ENCODE measurements around the gene CAB39.
A peak's percentile ranks its signal among the peaks of the same experiment; 100 is the strongest.
"Not testable (repeated sequence)": the region's sequence is repeated elsewhere in the genome, so short reads cannot be mapped to it uniquely, and the experiment has no call there.

The CAB39 gene

GRCh38 chr2:230716588-230716987, 3.9 kb downstream of the CAB39 start:
- DNase-seq = no peak

DNA sequence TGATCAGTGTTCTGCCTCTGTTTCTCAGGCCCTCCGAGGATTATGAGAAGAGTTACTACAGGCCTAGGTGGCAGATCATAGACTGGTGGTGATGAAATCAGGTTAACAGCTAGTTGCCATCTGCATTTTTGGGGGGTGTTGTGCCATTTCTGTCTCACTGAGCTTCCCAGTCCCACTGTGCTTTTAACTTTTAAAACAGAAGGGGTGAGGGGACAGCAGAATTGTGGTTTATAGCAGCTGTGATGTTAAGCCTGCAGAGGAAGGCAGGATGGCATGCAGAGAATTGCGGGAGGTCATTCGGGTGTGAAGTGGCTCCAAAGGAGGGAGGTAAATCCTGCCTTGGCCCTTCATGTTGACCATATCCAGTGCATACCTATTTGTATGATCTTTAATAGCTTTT, 5.0 kb downstream of the CAB39 start:
- peak; percentile 30 for DNase-seq

GRCh38 chr2:230719340-230719739, 6.7 kb downstream of the CAB39 start:
- DNase-seq = no peak

DNA sequence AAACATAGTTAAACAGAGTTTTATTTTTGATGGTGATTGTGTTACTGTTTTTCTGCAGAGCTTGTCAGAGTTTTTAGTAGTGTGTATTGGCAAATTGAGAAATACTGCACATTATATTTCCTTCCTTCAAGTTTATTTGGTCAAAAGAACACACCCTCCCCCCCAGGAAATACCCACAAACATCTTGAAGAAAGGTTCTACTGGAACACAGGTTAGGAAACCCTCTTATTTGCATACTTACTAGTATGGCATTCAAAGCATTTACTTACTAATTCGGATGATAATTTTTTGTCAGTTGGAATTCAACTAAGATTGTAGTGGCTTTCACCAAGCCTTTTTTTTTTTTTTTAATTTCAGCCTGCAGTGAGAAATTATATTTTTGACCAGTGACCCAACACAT, 9.1 kb downstream of the CAB39 start:
- peak; percentile 42 for DNase-seq

DNA sequence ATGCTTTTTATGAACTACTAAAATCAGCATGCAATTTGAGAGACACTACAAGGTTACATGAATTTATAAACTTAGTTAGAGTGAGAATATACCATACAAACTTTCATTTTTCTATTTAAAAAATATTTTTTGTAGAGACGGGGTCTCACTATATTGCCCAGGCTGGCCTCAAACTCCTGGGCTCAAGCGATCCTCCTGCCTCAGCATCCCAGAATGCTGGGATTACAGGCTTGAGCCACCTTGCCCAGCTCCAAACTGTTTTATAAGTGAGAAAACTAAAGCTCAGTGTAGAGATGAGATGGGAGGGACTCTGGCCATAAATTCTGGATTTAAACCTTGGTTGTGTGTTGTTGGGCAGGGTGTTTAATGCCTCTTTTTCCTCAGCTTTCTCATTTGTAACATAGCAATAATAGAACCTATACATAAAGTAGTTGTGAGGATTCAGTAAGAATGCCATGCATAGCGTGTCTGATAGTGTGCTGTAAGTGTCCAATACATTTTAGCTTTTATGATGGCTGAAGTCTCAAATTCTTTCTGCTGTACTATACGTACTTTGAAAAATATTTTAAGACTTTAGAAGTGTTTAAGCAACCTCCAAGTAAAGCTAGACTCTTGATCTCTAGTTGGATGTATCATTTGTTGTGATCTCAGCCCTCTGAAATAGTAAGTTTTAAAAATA, 9.7 kb downstream of the CAB39 start:
- DNase-seq = no peak

DNA sequence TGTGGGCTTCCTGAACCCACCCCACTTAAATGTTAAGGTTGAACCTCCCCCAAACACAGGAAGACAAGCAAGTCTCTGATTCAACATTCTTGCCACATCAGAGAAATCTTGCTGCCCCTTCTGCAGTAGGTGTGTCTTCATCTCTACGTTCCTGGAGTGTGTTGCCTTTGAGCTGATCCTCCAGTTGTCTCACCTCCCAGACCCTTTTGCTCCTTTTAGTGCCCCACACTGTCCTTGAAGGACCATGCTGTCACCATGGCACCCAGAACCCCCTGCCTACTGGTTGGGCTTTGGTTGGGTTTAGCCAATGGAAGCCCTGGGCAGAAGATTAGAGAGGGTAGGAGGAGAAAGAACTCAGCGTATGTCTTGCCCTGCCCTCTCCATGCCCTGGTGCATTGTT, 10.7 kb downstream of the CAB39 start:
- no peak for DNase-seq

- DNase-seq = not testable (repeated sequence)
Observed at GRCh38 chr2:230724957-230725356, 12.3 kb downstream of the CAB39 start.

- no peak for DNase-seq
Observed at GRCh38 chr2:230731512-230731911, 18.9 kb downstream of the CAB39 start.

DNA sequence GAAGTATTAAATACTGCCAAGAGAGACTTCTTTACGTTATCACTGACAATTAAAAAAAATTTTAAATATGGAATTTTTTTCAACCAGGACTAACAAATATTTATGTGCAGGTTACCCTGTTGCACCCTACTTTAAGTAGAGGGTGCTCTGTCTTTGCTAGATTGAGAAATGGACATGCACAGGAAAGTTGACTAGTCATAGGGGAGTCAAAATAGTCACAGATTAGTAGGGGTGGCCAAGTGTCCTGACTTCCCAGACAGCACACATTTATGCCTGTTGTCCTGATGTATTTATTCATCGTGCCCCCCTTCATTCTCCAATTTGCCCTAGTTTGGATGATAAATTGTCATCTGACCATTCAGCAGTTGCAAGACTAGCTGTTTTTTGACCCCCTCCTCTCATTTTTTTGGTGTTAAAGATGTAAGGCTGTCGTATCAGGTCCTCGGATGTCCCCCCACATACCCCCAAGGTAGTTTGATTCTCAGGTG, 20.3 kb downstream of the CAB39 start:
- no peak for DNase-seq

GRCh38 chr2:230734247-230735175, 21.9 kb downstream of the CAB39 start:
- DNase-seq = no peak

DNA sequence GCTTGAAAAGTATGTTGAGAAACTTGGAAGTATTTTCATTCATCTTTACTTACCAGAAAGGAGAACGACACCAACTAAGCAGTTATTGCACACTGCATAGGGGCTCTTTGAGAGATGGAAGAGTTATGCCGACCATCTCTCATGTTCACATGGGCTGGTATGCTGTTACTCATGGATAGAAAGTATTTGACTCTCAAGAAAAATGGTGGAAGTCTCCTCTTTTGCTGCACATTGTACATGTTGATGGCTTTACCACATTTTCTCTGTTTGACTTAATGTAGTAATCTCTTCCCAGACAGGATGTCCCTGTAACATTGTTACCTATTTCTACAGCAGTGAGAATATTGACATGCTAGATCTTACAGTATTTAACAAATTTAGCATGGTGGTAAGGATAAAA, 23.2 kb downstream of the CAB39 start:
- DNase-seq = no peak

DNA sequence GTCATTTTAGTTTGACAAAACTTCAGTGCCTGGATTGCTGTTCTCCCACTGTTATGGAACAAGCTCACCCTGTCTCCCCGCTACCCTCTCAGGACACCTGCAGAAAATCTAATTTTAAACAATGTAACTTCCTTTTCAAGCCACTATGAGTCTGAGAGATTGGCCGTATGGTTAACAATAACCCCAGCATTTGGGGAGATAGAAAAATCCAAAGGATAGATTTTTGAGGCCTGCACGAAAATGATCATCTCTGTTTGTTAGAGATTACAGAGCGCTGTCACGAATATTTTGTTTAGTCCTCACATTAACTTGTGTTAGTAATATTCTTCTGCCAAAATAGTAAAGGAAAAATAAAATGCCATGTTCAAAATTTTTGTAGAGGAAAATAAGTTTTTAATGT, 24.7 kb downstream of the CAB39 start:
- DNase-seq = peak; percentile 59

- DNase-seq = peak; percentile 47
Observed at GRCh38 chr2:230737791-230738226, 25.2 kb downstream of the CAB39 start.

DNA sequence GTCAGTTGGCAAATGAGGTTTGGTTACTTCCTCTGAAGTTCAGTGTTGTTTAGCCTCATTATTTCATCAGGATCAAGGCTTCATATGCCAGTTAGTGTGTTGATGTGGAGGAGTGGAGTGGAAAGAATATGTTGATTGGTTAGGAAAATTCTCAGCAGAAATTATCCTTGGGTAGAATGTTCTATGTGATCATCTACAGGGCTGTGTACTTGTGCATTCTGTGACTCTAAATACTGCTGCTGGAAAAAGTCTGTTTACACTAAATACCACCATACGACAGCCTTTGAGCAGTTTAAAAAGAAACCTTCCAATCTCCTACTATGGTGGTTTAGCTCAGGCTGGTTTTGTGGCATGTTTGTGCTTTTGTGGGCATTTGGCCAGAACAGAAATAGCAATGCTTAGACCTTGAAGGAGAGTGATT, 25.8 kb downstream of the CAB39 start:
- DNase-seq = peak; percentile 44

DNA sequence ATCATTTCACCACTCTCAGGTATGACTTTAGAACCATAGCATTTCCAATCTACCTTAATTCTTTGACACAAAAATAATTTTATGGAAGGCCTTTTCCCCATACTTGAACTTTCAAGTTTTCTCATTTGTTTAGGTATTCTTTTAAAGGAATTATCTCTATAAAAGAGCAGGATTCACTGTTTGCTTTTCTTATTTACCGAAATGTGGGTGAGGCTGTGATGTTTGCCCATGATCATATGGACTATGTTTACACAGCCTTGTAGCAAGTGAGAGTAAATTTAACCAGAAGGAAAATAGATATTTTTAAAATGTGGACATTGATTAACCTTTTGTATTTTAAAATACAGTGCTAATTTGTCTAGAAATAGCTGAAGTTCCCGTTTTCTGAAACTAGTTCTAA, 26.3 kb downstream of the CAB39 start:
- no peak for DNase-seq

DNA sequence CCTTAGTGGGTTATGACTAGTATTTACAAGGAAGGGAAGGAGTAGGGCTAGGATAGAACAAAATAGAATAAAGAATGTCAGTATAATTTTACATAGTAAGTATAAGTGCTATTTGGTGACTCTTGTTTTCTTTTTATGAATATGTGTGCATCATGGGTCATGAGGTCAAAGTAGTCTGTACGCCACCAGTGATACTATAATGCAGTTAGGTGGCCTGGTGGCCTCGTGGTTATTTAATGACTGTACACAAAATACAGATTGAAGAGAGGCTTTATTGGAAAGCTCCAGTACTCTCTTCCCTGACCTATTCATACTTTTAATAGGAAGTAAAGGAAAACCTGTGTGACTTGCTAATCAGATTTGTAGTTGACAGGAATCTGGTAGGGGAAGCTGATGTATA, 27.3 kb downstream of the CAB39 start:
- DNase-seq = no peak

DNA sequence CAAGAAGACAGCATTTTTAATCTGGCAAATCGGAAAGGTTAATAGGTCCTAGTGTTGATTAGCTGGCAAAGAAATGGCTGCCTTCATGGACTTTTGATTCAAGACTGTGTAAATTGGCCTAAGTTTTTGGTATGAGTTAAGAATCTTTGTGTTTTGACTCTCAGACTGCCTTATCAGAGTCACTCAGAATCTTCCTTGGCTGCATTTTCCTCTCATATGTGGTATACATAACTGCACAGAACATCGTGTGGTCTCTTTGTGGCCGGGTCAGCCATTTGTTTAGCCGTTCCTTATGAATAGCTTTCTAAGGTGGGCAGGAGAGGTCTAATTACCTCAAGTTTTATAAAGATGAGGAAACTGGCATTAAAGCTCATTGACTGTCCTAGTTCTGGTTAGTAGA, 30.1 kb downstream of the CAB39 start:
- peak; percentile 81 for DNase-seq

DNA sequence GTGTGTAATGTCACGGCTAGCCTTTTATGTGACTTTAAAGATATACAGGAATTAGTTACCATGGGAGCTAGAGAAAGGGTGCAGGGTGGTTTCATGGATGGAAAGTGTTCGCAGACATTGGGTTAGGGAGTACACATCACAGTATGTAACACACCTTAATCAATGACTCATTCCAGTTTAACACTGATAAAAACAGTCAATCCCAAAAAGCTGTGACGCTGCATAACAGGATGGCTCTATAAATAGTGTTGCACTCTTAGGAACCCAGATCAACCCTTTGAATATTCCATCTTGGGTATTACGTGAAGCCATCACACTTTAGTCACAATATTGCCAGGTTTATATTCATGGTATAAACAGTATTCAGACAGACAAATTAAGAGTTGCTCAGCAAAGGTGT, 33.6 kb downstream of the CAB39 start:
- no peak for DNase-seq

- peak; percentile 67 for DNase-seq
Observed at GRCh38 chr2:230748087-230748486, 35.4 kb downstream of the CAB39 start.

DNA sequence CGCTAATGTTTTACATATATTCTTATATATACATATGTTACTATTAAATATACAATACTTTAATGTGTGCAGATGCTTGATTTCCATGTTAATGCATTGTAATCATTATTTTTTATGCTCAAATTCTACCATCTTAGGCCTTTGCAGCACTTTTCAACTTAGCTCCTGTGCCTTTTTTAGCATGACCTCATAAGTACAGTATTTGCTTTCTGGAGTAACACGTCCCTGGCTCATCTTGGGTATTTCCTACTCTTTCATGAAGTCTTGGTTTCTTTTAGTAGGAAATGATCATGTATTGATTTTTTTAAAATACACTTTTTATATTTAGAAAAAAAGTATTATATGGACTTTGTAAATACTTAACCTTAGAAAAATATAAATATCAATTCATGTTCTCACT, 36.5 kb downstream of the CAB39 start:
- no peak for DNase-seq

- DNase-seq = peak; percentile 13
Observed at GRCh38 chr2:230751062-230751461, 38.4 kb downstream of the CAB39 start.

GRCh38 chr2:230754200-230754599, 41.6 kb downstream of the CAB39 start:
- DNase-seq = no peak

- no peak for DNase-seq
Observed at GRCh38 chr2:230757476-230757875, 44.8 kb downstream of the CAB39 start.

Data from hematopoietic multipotent progenitor cell treated with erythropoietin and hydrocortisone succinate and interleukin-3 and kit ligand, for 6 days (in vitro differentiated cells).